ENCODE results near the gene ARNT2.

DNA sequence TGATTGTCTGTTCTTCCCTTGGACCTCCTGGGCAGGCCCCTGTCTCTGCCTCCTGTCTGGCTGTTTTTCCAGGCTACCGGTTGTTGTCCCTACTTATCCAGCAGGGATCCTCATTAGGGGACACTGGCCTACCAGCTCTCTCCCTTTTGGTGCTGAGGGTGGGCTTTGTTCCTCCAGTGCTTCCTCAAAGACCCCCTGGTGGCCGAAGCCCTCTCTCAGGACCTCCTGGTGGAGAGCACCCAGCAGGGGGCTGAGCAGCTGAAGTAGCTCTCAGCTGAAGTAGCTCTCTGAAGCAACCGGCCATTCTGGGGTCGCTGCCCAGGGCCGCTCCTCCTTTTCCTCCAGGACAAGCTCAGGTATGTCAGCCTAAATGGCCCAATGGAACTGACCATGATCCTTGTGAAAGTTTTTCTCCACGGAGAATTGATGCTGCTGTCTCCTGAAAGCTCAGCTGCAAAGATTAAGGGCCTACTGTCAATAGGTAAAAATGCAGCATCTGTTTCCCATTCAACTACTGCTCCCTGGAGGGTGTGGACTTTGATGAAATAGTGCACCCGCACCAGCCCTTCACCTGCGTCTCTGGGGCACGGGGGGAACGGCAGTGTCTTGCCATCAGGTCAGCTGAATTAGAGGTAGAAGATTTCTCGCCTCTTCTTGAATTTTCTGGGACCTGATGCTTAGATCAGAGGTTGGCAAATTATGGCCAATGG, 27.6 kb downstream of the ARNT2 start:
- TF ChIP-seq, protein P1, sequence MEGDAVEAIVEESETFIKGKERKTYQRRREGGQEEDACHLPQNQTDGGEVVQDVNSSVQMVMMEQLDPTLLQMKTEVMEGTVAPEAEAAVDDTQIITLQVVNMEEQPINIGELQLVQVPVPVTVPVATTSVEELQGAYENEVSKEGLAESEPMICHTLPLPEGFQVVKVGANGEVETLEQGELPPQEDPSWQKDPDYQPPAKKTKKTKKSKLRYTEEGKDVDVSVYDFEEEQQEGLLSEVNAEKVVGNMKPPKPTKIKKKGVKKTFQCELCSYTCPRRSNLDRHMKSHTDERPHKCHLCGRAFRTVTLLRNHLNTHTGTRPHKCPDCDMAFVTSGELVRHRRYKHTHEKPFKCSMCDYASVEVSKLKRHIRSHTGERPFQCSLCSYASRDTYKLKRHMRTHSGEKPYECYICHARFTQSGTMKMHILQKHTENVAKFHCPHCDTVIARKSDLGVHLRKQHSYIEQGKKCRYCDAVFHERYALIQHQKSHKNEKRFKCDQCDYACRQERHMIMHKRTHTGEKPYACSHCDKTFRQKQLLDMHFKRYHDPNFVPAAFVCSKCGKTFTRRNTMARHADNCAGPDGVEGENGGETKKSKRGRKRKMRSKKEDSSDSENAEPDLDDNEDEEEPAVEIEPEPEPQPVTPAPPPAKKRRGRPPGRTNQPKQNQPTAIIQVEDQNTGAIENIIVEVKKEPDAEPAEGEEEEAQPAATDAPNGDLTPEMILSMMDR (conservative IDR thresholded peaks at IDR 0.05; ENCODE audit: low read length) = no peak
- TF ChIP-seq EZH2phosphoT487 (IDR thresholded peaks at IDR 0.05; ENCODE audit: borderline replicate concordance, low read depth, low read length) = no peak

Data from OCI-LY7 (cell line).